Measurements from ENCODE around the gene DISP1.

The DISP1 gene, protein sequence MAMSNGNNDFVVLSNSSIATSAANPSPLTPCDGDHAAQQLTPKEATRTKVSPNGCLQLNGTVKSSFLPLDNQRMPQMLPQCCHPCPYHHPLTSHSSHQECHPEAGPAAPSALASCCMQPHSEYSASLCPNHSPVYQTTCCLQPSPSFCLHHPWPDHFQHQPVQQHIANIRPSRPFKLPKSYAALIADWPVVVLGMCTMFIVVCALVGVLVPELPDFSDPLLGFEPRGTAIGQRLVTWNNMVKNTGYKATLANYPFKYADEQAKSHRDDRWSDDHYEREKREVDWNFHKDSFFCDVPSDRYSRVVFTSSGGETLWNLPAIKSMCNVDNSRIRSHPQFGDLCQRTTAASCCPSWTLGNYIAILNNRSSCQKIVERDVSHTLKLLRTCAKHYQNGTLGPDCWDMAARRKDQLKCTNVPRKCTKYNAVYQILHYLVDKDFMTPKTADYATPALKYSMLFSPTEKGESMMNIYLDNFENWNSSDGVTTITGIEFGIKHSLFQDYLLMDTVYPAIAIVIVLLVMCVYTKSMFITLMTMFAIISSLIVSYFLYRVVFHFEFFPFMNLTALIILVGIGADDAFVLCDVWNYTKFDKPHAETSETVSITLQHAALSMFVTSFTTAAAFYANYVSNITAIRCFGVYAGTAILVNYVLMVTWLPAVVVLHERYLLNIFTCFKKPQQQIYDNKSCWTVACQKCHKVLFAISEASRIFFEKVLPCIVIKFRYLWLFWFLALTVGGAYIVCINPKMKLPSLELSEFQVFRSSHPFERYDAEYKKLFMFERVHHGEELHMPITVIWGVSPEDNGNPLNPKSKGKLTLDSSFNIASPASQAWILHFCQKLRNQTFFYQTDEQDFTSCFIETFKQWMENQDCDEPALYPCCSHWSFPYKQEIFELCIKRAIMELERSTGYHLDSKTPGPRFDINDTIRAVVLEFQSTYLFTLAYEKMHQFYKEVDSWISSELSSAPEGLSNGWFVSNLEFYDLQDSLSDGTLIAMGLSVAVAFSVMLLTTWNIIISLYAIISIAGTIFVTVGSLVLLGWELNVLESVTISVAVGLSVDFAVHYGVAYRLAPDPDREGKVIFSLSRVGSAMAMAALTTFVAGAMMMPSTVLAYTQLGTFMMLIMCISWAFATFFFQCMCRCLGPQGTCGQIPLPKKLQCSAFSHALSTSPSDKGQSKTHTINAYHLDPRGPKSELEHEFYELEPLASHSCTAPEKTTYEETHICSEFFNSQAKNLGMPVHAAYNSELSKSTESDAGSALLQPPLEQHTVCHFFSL (N-terminal part only)

DNA sequence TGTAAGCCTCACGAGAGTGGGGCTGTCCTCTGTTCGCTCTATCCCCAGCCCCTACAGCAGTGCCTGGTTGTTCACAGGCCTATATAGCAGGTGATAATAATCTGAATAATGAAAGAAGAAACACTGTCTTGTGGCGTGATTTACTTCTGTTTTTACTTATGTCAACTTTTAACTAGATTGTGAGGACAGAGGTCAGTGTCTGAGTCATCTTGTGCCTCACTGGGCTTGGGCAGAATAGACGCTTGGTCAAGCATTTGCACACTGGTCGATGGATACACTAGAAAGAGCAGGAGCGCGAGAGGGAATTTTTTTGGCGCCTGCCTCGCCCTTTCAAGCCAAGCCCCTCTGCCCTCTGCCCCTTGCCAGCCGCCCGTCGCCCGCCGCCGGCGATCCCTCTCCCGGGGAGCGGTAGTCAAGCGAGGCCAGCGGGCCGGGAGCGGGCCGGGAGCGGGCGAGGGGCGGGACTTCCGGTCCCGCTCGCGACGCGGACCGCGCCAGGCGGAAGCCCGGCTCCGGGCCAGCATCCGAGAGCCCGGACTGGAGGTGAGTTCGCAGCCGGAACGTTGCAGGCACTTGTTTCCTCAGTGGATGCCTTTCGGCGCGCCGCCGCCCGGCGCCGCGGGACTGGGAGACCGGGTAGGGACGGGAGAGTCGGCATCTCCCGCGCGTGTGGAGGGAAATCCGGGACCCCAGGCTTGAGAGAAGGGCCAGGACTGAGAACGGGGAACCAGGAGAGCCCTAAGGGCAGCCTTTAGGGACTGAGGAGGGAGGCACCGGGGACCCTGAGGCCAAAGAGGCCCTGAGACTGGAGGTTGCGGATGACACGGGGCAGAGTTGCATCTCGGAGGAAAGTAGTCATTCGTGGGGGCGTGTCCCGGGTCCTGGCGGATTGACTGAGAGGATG is at the start of gene DISP1:
DISP1 (plus strand) TSS at position 504 of the 904 bp plus-strand sequence. CDS start 127,785 bp downstream, outside the sequence.
- peak within 1 kb of the TSS; percentile 97 for H3K27ac ChIP-seq
- TF ChIP-seq, protein P1, sequence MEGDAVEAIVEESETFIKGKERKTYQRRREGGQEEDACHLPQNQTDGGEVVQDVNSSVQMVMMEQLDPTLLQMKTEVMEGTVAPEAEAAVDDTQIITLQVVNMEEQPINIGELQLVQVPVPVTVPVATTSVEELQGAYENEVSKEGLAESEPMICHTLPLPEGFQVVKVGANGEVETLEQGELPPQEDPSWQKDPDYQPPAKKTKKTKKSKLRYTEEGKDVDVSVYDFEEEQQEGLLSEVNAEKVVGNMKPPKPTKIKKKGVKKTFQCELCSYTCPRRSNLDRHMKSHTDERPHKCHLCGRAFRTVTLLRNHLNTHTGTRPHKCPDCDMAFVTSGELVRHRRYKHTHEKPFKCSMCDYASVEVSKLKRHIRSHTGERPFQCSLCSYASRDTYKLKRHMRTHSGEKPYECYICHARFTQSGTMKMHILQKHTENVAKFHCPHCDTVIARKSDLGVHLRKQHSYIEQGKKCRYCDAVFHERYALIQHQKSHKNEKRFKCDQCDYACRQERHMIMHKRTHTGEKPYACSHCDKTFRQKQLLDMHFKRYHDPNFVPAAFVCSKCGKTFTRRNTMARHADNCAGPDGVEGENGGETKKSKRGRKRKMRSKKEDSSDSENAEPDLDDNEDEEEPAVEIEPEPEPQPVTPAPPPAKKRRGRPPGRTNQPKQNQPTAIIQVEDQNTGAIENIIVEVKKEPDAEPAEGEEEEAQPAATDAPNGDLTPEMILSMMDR (IDR thresholded peaks at IDR 0.05), result no peak
- no peak for TF ChIP-seq ZFX (IDR thresholded peaks at IDR 0.05; ENCODE audit: borderline replicate concordance)

DNA sequence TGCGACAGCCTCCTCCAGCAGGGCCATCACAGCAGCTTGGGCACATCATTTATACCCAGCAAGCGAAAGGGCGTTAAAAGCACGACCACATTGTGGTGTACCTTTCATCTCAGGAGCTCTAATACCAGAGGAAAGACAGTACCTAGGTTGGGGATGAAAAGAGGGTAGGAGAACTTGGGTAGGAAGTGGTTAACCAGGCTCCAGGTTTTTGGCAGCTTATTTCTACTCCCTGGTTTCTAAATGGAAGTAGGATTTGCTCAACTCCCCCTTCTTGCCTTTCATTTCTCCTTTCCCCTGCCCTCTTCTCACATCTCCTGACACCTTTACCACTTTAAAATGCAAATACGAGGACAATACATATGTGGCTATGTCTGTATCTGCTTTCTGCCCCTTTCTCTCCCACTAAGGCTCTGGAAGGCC is 47.7 kb upstream of the DISP1 start:
- TF ChIP-seq ZFX (IDR thresholded peaks at IDR 0.05; ENCODE audit: borderline replicate concordance), result no peak
- TF ChIP-seq, protein P1 (IDR thresholded peaks at IDR 0.05), result no peak
- H3K27ac ChIP-seq, result no peak overlapping the region

DNA sequence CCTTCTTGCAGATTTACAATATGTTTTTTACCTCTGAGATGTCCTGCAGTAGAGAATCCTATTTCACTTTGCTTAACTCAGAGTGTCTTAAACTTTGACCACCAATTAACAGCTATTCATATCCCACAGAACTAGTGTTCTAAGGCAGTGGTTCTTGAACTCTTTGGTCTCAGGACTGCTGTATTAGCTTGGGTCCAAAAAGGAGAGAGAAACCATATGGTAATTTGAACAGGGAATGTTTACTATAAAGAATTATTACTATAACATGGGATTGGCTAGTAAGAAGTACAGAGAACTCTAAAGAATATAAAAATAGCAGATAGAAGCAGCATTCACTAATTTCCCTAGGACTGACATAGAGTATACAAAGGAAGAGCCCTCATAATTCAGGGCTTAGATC is 46.2 kb upstream of the DISP1 start:
- TF ChIP-seq ZFX (IDR thresholded peaks at IDR 0.05; ENCODE audit: borderline replicate concordance), result no peak
- TF ChIP-seq, protein P1 (IDR thresholded peaks at IDR 0.05), result no peak
- no peak overlapping the region for H3K27ac ChIP-seq

DNA sequence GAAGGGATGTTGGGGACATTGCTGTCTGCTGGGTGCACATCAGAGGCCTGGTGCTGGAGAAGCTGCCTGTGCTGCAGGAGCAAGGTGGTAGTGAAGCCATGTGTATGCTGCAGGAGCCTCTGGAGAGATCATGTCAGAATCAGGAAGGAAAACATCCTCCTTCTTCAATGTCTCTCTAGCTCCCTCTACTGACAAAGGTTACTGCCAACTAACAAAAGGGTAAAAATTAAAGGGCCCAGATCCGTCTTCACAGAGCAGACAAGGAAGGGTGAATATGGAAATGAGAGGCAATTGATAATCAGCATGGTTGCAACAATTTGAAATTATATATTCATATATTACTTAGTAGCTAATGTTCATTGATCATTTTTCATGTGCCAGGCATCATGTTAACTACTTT is 45.7 kb upstream of the DISP1 start:
- H3K27ac ChIP-seq, result no peak overlapping the region
- TF ChIP-seq, protein P1 (IDR thresholded peaks at IDR 0.05), result peak; percentile 72
- no peak for TF ChIP-seq ZFX (IDR thresholded peaks at IDR 0.05; ENCODE audit: borderline replicate concordance)

DNA sequence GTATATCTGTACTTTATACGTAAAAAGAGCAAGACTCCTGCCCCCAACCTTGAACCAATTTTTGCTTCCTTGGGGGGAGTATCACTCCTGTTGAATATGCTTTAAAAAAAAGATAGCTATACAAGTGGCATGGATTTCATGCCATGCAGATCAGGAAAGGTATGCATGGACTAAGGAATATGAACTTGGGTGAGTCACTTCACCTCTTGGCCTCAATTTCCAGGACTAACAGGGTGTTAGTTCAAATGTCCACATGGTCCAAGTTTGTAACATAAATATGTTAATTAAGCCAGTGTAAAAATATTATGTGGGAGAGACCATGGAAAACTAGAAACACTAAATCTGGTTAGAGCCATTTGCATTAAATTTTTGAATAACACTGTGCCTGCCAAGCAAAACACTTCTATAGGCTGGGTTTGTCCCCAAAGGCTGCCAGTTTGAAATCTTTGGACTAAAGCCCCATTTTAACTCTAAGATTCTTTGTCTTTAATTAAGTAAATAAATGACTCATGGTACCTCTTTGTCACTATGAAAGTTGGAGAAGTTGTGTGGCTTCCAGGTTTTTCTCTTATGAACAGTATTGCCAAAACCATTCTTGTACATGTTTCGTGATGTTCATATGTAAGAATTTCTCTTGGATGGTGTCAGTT is 44.7 kb upstream of the DISP1 start:
- no peak overlapping the region for H3K27ac ChIP-seq
- no peak for TF ChIP-seq ZFX (IDR thresholded peaks at IDR 0.05; ENCODE audit: borderline replicate concordance)
- TF ChIP-seq, protein P1 (IDR thresholded peaks at IDR 0.05), result no peak

DNA sequence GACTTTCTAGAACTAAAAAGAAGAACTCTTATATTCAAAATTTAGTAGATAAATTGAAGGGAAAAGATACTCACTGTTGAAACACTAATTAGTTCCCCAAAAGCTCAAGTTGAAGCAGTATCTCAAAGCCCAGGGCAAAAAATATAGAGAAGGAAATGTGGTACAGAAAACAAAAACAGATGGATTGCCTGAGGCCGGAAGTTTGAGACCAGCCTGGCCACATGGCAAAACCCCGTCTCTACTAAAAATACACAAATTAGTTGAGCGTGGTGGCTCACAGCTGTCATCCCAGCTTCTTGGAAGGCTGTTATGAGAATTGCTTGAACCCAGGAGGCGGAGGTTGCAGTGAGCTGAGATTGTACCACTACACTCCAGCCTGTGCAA is 41.9 kb upstream of the DISP1 start:
- TF ChIP-seq, protein P1 (IDR thresholded peaks at IDR 0.05), result no peak
- no peak for TF ChIP-seq ZFX (IDR thresholded peaks at IDR 0.05; ENCODE audit: borderline replicate concordance)
- H3K27ac ChIP-seq, result no peak overlapping the region

Data from 22Rv1 (cell line).